Muscle of leg (tissue), 11 donors: ENCODE data around the gene FAM114A1. TPM values are rescaled to one million over a fixed set of nuclear protein-coding genes. Genes with fewer than 3 reads are reported as not detected.
"Not testable (repeated sequence)": the region's sequence is repeated elsewhere in the genome, so short reads cannot be mapped to it uniquely, and the experiment has no call there.

ENCODE experiments used
- DNase-seq: peaks from one replicate; pipeline ENCODE4 v3.0.0; 2013
- H3K27ac ChIP-seq: one replicate; pipeline ENCODE4 v1.5.1; 2013; ENCODE audit warnings: mild to moderate bottlenecking, low read length, control low read depth
- H3K27me3 ChIP-seq: one replicate; pipeline ENCODE4 v1.6.1; 2013; ENCODE audit warnings: low read length; ENCODE audit not compliant: control insufficient read depth, insufficient read depth
- H3K36me3 ChIP-seq: one replicate; pipeline ENCODE4 v1.6.1; 2013; ENCODE audit warnings: low read length; ENCODE audit not compliant: control insufficient read depth, insufficient read depth
- H3K4me1 ChIP-seq: one replicate; pipeline ENCODE4 v1.6.1; 2013; ENCODE audit warnings: low read length; ENCODE audit not compliant: control insufficient read depth, insufficient read depth
- H3K4me3 ChIP-seq: one replicate; pipeline ENCODE4 v1.5.1; 2013; ENCODE audit warnings: low read length, control low read depth
- H3K9me3 ChIP-seq: replicated peaks from 2 replicates; pipeline ENCODE4 v1.6.1; 2013; ENCODE audit warnings: low read depth, low read length; ENCODE audit not compliant: control insufficient read depth
- WGBS: methylation state at CpG from one replicate; pipeline ENCODE4 v1.1.5; 2013; ENCODE audit warnings: missing lambda C conversion rate; ENCODE audit not compliant: insufficient coverage; 5-methylcytosine and 5-hydroxymethylcytosine counted together
- polyA plus RNA-seq, 8 donors: library from polyadenylated mRNA; unstranded; fragments of 120-200 nt; gene quantifications; one replicate each; pipeline versions ENCODE4 v1.2.1 to v1.2.3, GENCODE V29; 2013; ENCODE audit warnings: inconsistent platforms in 1 of 8, low replicate concordance in 1 of 8; ENCODE audit not compliant: insufficient read length in 8 of 8, insufficient read depth in 1 of 8
- total RNA-seq: library from RNA; stranded (reverse); fragments of 120-200 nt; gene quantifications from one replicate; pipeline ENCODE4 v1.2.4, GENCODE V29; 2013

Gene FAM114A1
- total and polyA plus RNA-seq, 9 donors = 44.9 to 77.9 (median 54.2) TPM

GRCh38 chr4:38979081-38979480, 111.5 kb downstream of the FAM114A1 start:
- Histone ChIP-seq H3K27me3 (no peaks in the 10 kb centered on the region), H3K27ac (no peak overlapping the region), H3K36me3 (no peaks in the 10 kb centered on the region), H3K4me1 (no peaks in the 10 kb centered on the region), H3K4me3 (no peak overlapping the region), H3K9me3 (no peaks in the 10 kb centered on the region)
- 56% methylated on average over 1 of the region's 4 CpGs for WGBS
- no peak for DNase-seq

- no peak overlapping the region for H3K27ac ChIP-seq
- 67% methylated on average over 2 of the region's 3 CpGs for WGBS
- no peaks in the 10 kb centered on the region for H3K36me3 ChIP-seq
- no peaks in the 10 kb centered on the region for H3K27me3 ChIP-seq
- H3K4me3 ChIP-seq = no peak overlapping the region
- H3K4me1 ChIP-seq = no peaks in the 10 kb centered on the region
- DNase-seq = no peak
- H3K9me3 ChIP-seq = no peaks in the 10 kb centered on the region
Measured at GRCh38 chr4:38979511-38980230, 112.1 kb downstream of the FAM114A1 start.

DNA sequence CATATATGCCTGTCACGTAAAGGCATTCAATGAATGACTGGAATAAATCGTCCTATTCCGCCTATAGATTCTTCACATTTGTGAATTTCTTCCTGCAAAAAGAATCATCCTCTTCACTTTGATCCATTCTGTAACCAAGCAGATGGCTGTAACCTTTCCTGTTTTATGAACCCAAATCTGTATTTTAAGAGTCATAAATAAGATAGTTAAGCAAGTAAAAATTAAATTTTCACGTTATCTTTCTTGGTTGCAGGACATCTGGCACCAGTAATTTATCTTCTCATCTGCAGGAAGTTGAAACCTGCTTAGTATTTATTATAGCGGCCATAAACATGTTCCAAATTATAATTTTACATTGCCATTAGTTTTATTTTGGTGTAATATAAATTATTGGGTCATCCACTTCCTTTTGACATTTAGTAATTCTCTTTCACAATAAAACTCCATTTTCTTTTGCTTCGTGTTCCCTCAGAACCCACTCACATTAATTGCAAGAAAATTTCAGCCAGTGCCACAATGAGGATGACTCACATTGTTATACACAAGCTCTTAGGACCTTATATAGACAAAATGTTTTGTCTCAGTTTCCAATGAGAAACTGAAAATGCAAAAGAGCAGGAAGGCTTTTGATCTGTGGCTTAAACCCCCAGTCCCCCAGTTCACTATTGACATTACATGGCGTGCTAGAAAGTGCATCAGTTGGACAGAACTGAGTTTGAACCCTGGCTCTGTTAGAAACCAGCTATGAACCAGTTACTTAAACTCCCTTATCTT, 113.5 kb downstream of the FAM114A1 start:
- no peak overlapping the region for H3K27ac ChIP-seq
- WGBS = 80% methylated on average over 1 of the region's 7 CpGs
- no peak overlapping the region for H3K4me3 ChIP-seq
- no peaks in the 10 kb centered on the region for H3K36me3 ChIP-seq
- DNase-seq = no peak
- H3K4me1 ChIP-seq = no peaks in the 10 kb centered on the region
- no peaks in the 10 kb centered on the region for H3K9me3 ChIP-seq
- H3K27me3 ChIP-seq = no peaks in the 10 kb centered on the region

DNA sequence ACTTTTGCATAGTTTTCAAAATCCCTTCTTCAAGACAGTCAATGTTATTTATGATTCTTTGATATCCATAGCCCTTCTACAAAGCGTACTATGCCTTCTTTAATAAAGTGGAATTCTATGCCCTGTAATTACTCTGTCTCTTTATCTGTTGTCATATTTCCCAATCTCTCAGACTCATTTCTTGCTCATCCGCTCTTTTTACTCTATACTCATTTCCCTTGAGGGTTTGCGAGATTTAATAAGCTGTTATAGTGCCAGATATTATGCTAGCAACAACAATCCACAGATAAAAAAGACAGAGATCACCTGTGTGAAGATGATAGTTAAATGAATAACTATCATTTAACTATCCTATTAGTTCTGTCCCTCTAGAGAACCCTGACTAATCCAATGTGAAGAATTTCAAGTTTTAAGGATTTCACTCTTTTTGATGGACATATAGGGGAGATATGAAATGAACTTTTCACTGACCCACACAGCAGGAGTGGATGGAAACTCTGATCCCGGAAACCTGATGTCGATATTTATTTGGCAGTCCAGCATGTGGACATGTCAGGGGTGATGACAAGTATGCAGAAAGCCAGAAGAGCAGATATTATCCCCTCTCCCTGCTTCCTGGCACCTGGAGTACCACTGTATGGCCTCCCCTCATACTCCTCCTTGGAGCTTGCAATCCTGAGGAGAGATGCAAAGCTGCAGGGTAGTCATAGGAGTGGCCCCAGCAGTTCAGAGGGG, 114.9 kb downstream of the FAM114A1 start:
- Histone ChIP-seq H3K9me3 (no peaks in the 10 kb centered on the region), H3K27ac (no peak overlapping the region), H3K4me1 (no peaks in the 10 kb centered on the region), H3K4me3 (no peak overlapping the region), H3K36me3 (no peaks in the 10 kb centered on the region), H3K27me3 (no peaks in the 10 kb centered on the region)
- WGBS = no CpG with 5 or more reads among the region's 5 CpGs
- DNase-seq = no peak

DNA sequence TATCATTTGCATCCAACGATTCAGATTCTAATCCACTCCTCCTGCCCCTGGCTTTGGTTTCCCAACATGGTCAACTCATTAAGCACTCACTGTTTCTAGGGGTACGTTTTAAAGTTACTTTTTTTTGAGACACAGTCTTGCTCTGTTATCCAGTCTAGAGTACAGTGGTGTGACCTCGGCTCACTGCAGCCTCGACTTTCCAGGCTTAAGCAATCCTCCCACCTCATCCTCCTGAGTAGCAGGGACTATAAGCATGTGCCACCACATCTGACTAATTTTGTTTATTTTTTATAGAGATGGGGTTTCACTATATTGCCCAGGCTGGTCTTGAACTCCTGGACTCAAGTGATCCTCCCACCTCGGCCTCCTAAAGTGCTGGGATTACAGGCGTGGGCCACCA, 115.7 kb downstream of the FAM114A1 start:
- H3K9me3 ChIP-seq = no peaks in the 10 kb centered on the region
- no peak overlapping the region for H3K4me3 ChIP-seq
- no peaks in the 10 kb centered on the region for H3K27me3 ChIP-seq
- no peak overlapping the region for H3K27ac ChIP-seq
- DNase-seq = no peak
- H3K36me3 ChIP-seq = no peaks in the 10 kb centered on the region
- no peaks in the 10 kb centered on the region for H3K4me1 ChIP-seq
- 88% methylated on average over 4 of the region's 6 CpGs for WGBS

DNA sequence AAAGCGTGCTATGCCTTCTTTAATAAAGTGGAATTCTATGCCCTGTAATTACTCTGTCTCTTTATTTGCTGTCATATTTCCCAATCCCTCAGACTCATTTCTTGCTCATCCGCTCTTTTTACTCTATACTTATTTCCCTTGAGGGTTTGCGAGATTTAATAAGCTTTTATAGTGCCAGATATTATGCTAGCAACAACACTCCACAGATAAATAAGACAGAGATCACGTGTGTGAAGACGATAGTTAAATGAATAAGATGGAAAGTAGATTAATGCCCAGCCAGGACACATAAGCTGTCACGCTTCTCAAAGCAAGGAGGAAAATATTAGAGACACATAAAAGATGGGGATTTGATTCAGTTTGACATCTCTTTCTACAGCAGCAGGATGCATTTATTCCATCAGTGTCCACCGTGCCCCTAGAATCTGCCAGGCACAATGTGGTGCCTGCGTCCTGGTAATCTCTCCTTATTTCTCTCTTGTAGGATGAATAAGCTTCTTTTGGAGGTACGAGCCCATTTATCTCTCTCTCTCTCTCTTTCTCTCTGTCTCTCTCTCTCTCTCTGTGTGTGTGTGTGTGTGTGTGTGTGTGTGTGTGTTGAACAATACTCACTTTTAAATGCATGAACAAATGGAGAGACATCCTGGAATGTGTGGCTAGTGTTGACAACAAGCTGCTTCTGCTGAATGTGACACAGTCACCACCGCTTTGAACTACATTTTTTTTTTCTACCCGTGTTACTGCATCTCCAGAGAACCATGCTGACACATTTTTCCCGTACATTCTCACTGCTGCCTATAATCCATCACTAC, 116.4 kb downstream of the FAM114A1 start:
- H3K27ac ChIP-seq = no peak overlapping the region
- 80% methylated on average over 1 of the region's 12 CpGs for WGBS
- no peaks in the 10 kb centered on the region for H3K36me3 ChIP-seq
- H3K4me3 ChIP-seq = no peak overlapping the region
- no peaks in the 10 kb centered on the region for H3K27me3 ChIP-seq
- H3K9me3 ChIP-seq = no peaks in the 10 kb centered on the region
- peak; percentile 34 for DNase-seq
- H3K4me1 ChIP-seq = no peaks in the 10 kb centered on the region

- DNase-seq = no peak
Measured at GRCh38 chr4:38985410-38986100, 117.9 kb downstream of the FAM114A1 start.

GRCh38 chr4:38987491-38987890, 119.9 kb downstream of the FAM114A1 start:
- H3K4me3 ChIP-seq = no peak overlapping the region
- H3K4me1 ChIP-seq = no peaks in the 10 kb centered on the region
- no peak overlapping the region for H3K27ac ChIP-seq
- DNase-seq = no peak
- no peaks in the 10 kb centered on the region for H3K27me3 ChIP-seq
- no peaks in the 10 kb centered on the region for H3K9me3 ChIP-seq
- no peaks in the 10 kb centered on the region for H3K36me3 ChIP-seq

More at GRCh38 chr4:38985410-38986100, 117.9 kb downstream of the FAM114A1 start:
- H3K27me3 ChIP-seq = no peaks in the 10 kb centered on the region
- no peaks in the 10 kb centered on the region for H3K9me3 ChIP-seq
- H3K4me3 ChIP-seq = no peak overlapping the region
- 88% methylated on average over 3 of the region's 10 CpGs for WGBS
- no peaks in the 10 kb centered on the region for H3K4me1 ChIP-seq
- no peaks in the 10 kb centered on the region for H3K36me3 ChIP-seq
- no peak overlapping the region for H3K27ac ChIP-seq

DNA sequence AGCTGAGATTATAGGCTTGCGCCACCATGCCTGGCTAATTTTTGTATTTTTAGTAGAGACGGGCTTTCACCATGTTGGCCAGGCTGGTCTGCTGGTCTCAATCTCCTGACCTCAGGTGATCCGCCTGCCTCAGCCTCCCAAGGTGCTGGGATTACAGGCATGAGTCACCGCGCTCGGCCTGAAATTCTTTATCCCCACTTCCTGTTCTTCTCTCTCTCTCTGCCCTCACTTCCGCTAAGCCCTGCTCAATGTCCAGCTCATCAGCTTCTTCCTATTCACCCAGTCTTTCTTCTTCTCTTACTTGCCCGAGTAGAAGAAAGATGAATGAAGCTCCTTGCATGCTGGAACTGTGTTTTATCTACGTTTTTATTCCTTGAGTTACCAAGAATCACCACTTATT, 120.7 kb downstream of the FAM114A1 start:
- H3K36me3 ChIP-seq, H3K4me3 ChIP-seq, H3K27me3 ChIP-seq, H3K9me3 ChIP-seq, DNase-seq, H3K27ac ChIP-seq, H3K4me1 ChIP-seq: not testable (repeated sequence)
- WGBS = 77% methylated on average over 5 of the region's 9 CpGs
